ENCODE data around the gene SGMS1. TPM values are rescaled to one million over a fixed set of nuclear protein-coding genes. Genes with fewer than 3 reads are reported as not detected.

SGMS1 gene
- polyA plus RNA-seq, 1 of the 3 experiments (the other 2 are of a cell fraction), result 6.3 TPM

- ChIA-PET CTCF (interaction anchor here (0.6 to 1.2 kb wide), 5 partner anchors 9 to 1246 kb away, joined by 3 read pairs; no protein-coding TSS in a partner anchor), POLR2A (no interaction called here)
- Histone ChIP-seq H3K9ac (no peak overlapping the region), H3K36me3 (replicated peaks in 1 of 2; ENCODE audit: control insufficient read depth in 1 of 2, insufficient read depth in 2 of 2, low read length in 1 of 2) (no peaks in the 10 kb centered on the region), H3F3A (replicated peaks; ENCODE audit: insufficient read depth) (peaks cover 5% of the 10 kb centered on the region), H2AFZ (ENCODE audit: low read depth) (no peak overlapping the region), H3K79me2 (ENCODE audit: insufficient read depth) (peaks cover 36% of the 10 kb centered on the region), H3K4me3 (ENCODE audit: low read depth in 2 of 2, low read length in 1 of 2) (no peak overlapping the region), H3K9me2 (no peaks in the 10 kb centered on the region), H3K27ac (ENCODE audit: low read depth in 2 of 2, low read length in 1 of 2) (no peak overlapping the region), H4K20me1 (ENCODE audit: insufficient read depth) (no peaks in the 10 kb centered on the region; the same call in 1 of the 2 replicates), H3K27me3 (ENCODE audit: insufficient read depth) (no peaks in the 10 kb centered on the region), H3K9me3 (no peaks in the 10 kb centered on the region), H3K4me1 (ENCODE audit: control insufficient read depth in 1 of 2, insufficient read depth in 2 of 2, low read depth in 1 of 2, low read length in 1 of 2) (no peaks in the 10 kb centered on the region), H3K4me2 (no peak overlapping the region)
- DNase-seq, result no peak
- 95% methylated on average over 7 of the region's 7 CpGs for WGBS (ENCODE audit: low lambda C conversion rate)
- no peak for TF ChIP-seq RAD21 (IDR thresholded peaks at IDR 0.05; ENCODE audit: low read length)
- no peak for TF ChIP-seq ZBTB33 (IDR thresholded peaks at IDR 0.05; ENCODE audit: borderline replicate concordance, low read depth)
- TF ChIP-seq NFIC (IDR thresholded peaks at IDR 0.05; ENCODE audit: borderline replicate concordance), result no peak
- TF ChIP-seq PBX3 (IDR thresholded peaks at IDR 0.05), result no peak
- TF ChIP-seq GABPA (IDR thresholded peaks at IDR 0.05; ENCODE audit: low read depth), result no peak
- no peak for TF ChIP-seq EZH2phosphoT487 (IDR thresholded peaks at IDR 0.05; ENCODE audit: borderline replicate concordance, low read depth)
- TF ChIP-seq ELF1 (IDR thresholded peaks at IDR 0.05), result no peak
- TF ChIP-seq FOSL2 (IDR thresholded peaks at IDR 0.05; ENCODE audit: borderline replicate concordance, low read depth), result no peak
- no peak for TF ChIP-seq SMC3 (IDR thresholded peaks at IDR 0.05; ENCODE audit: low read depth, low read length)
- TF ChIP-seq RFX5 (IDR thresholded peaks at IDR 0.05; ENCODE audit: low read length), result no peak
- no peak for TF ChIP-seq FOXJ3 (CRISPR knock-in tag; IDR thresholded peaks at IDR 0.05)
- no peak for TF ChIP-seq RXRA (IDR thresholded peaks at IDR 0.05; ENCODE audit: borderline replicate concordance, low read depth)
- TF ChIP-seq NRF1 (IDR thresholded peaks at IDR 0.05; ENCODE audit: low read depth, low read length), result no peak
- no peak for TF ChIP-seq USF2 (IDR thresholded peaks at IDR 0.05; ENCODE audit: borderline replicate concordance, low read depth, low read length)
- TF ChIP-seq TEAD4 (IDR thresholded peaks at IDR 0.05; ENCODE audit: borderline replicate concordance, insufficient read depth), result no peak
- TF ChIP-seq TCF12 (IDR thresholded peaks at IDR 0.05), result no peak
- no peak for TF ChIP-seq CTCF (IDR thresholded peaks at IDR 0.05)
- TF ChIP-seq SIN3A (IDR thresholded peaks at IDR 0.05; ENCODE audit: borderline replicate concordance, low read depth, low read length), result no peak
- TF ChIP-seq GATA2 (CRISPR knock-in tag; IDR thresholded peaks at IDR 0.05), result no peak
- no peak for TF ChIP-seq TAF1 (IDR thresholded peaks at IDR 0.05; ENCODE audit: borderline replicate concordance, low read depth, low read length)
Observed at GRCh38 chr10:50387007-50387731, 236.6 kb downstream of the SGMS1 start.
